ENCODE results near the gene SYNPR.

- TF ChIP-seq EZH2phosphoT487 (IDR thresholded peaks at IDR 0.05; ENCODE audit: low read depth) (no peak), CTCF (IDR thresholded peaks at IDR 0.05; ENCODE audit: low read depth, low read length) (no peak)
Measured at GRCh38 chr3:63390710-63391230, 112.7 kb downstream of the SYNPR start.
